Activated effector memory CD4-positive, alpha-beta T cell treated with anti-CD3 and anti-CD28 coated beads, Interleukin-2, amount 50 U/mL, for 16 hours (primary cell): ENCODE results near the gene CDC42SE2.
"Not testable (repeated sequence)": the region's sequence is repeated elsewhere in the genome, so short reads cannot be mapped to it uniquely, and the experiment has no call there.

Source experiments
- DNase-seq: peaks from one replicate; pipeline ENCODE4 v3.0.0-alpha.2; 2020

The CDC42SE2 gene

DNA sequence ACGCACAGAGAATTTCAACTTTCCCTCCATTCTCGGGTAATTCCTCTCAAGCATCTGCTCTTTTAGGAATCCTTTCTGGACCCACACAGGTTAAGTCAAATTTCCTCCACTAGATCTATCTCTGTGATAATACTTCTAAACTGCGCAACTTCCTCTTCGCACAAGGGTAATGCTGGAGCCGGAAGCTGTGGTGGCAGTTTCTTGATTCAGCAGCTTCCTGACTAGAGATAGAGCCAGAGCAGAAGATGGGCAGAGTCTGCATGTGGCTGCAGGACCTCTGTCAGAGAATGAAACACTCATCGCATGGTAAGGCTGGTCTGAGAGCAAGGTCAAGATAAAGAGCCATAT is 11.1 kb upstream of the CDC42SE2 start:
- DNase-seq, result peak; percentile 92

DNA sequence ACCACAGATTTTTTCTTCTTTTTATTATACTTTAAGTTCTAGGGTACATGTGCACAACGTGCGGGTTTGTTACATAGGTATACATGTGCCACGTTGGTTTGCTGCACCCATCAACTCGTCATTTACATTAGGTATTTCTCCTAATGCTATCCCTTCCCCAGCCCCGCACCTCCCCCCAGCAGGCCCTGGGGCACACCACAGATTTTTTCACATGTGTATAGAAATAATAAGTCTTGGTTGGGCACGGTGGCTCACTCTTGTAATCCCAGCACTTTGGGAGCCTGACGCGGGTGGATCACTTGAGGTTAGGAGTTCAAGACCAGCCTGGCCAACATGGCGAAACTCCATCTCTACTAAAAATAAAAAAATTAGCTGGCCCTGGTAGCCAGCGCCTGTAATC is 9.8 kb upstream of the CDC42SE2 start:
- peak; percentile 69 for DNase-seq

DNA sequence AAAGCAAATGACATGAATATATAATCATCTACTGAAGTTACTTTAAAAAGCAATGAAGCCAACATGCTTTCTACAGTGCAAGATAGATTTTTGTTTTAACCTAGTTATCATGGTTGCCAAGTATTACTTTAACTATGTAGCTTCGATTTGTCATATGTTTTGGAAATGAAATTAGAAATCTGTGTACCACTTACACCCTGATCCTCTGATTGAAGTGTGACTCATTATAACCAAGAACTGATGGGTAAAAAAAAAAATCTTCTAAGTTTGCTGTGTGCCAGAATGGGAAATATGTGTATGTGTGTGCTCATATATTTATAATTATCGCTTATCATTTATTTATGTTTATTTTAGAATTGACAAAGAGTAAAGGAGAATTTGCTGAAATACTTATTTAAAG is 9.1 kb upstream of the CDC42SE2 start:
- DNase-seq, result no peak

DNA sequence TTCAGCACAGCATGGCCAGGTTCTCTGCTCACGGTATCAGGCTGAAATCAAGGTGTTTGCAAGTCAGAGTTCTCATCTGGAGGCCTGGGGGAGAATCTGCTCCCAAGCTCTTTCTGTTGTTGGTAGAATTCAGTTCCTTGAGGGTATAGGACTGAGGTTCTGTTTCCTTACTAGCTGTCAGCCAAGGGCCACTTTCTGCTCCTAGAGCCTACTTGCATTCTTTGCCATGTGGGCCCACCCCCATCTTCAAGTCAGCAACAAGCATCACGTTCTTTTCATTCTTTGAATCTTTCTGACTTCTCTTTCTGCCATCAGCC is 7.4 kb upstream of the CDC42SE2 start:
- no peak for DNase-seq

DNA sequence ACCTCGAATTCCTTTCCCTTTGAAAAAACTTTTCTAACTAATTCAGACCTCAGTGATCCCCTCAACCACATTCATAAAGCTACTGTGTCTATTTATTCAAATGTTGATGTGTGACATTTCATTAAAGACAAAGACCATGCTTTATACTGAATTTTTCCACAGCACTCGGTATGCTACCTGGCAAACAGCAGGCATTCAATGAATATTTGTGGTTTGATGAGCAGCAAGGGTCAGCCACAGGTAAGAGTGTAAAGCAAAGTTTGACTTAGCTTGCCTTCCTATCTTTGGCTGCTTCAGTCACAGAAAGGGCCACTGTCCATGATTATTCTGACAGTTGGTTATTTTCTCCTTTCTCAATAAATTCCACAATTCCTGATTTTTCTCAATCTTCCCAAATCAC is 5.1 kb upstream of the CDC42SE2 start:
- no peak for DNase-seq

DNA sequence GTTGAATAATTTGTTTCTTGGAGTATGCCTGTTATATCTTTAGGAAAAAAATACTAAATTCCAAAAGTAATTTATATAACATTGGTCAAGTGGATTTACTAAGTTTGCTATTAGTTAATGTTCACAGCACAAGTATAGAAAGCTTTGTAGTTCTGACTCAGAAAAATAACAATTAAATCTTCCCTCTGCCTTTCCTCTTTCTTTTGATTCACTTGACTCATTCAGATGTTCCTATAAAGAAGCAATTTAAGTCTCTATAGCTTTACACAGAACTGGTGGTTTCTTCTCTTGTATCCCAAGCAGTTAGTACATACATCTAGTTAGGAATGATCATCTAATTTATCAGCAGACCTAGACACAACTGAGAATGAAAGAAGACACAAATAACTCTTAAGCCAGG is 4.5 kb upstream of the CDC42SE2 start:
- no peak for DNase-seq

DNA sequence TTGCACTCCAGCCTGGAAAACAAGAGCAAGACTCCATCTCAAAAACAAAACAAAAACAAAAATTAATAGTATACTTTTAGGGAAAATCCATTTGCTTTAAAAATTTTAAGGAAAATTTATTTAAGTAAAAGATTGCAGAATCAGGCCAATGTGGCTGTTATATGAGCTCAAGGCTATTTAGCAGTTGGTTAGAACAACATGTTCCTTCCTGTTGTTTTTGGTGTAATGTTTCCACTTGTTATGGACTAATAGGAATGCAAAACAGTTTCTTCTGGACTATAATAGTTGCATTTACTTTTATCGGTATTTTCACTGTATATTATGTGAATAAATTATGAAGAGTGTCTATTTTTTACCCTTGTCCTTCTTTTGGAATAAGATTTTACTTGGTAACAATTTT is 3.0 kb upstream of the CDC42SE2 start:
- DNase-seq, result no peak

DNA sequence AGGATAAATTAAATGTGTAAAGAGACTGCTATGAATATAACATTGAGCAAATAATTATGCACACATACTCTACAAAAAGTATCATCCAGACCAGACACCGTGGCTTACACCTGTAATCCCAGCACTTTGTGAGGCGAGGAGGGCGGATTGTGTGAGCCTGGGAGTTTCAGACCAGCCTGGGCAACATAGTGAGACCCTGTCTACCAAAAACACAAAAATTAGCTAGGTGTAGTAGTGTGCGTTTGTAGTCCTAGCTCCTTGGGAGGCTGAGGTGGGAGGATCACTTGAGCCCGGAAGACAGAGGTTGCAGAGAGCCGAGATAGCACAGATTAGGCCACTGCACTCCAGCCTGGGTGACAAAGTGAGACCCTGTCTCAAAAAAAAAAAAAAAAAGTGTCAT is 2.4 kb upstream of the CDC42SE2 start:
- no peak for DNase-seq

DNA sequence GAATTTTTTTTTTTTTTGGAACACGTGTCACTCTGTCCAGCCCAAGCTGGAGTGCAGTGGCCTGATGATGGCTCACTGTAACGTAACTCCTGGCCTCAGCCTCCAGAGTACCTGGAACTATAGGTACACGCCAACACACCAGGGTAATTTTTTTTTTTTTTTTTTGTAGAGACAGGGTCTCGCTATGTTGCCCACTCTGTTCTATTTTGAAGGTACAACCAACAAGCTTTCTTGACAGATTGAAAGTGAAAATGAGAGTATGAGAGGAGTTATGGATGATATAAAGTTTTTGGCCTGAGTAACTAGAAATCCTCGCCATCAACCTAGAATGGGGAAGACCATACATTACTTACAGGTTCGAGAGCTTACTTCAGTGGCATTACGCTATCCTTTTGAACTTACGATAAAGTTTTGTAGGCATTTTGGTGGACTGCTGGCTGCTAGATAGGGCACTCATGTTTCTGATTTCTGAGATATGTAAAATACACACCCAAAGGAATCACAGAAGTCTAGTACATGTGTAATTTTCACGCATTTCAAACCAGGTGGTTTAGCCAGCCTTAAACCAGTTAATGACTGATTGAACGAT is 806 bp upstream of the CDC42SE2 start:
- no peak for DNase-seq

DNA sequence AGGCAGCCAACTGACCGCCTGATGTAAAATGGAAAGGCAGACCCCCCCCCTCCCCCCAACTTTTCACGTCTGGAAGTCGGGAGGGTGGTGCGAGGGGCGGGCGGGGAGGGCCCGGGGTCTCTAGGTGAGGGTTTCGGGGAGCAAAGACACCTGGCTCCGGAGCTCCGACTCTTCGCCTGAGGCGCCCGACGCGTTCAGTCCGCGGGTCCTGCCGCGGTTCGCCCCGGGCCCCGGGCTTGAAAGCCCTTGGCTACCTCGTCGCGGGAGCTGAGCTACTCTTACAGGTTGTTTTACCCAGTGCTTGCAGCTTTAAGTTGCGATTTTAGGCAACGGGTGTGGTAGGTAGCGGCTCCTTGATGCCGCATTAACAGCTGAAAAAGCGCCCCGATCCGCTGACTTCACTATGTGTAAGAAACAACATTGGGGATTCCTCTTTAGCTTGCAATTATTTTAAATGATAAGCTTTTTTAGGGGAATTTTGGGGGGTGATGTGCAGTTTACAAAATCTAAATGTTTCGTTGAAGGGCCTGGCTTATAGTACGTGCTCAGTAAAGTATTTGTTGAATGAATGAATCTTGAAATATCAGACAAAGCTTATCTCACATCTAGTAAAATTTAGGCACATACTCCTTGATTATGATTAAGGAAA is 722 bp downstream of the CDC42SE2 start:
- peak; percentile 80 for DNase-seq

DNA sequence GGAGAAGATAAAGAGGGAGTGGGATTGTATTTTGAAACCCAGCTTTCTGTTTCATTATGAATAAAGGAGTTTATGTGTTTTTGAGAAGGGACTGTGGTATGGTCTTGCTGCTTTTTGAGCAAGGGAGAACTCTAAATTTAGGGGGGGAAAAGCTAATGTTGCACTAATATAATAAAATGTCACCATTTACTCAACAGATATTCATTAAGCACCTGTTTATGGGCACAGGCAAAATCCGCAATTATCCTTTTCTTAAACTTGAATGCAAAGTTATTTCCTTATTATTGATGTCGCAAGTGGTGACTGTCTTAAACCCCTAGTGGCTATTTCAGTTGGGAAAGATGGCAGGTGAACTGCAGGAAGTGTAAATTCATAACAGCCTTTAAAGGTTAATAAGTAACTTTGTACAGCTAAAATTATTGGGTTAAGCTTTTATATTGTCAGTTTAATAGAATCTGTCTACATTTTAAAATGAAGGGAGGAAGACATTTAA is 1.5 kb downstream of the CDC42SE2 start:
- DNase-seq, result no peak

DNA sequence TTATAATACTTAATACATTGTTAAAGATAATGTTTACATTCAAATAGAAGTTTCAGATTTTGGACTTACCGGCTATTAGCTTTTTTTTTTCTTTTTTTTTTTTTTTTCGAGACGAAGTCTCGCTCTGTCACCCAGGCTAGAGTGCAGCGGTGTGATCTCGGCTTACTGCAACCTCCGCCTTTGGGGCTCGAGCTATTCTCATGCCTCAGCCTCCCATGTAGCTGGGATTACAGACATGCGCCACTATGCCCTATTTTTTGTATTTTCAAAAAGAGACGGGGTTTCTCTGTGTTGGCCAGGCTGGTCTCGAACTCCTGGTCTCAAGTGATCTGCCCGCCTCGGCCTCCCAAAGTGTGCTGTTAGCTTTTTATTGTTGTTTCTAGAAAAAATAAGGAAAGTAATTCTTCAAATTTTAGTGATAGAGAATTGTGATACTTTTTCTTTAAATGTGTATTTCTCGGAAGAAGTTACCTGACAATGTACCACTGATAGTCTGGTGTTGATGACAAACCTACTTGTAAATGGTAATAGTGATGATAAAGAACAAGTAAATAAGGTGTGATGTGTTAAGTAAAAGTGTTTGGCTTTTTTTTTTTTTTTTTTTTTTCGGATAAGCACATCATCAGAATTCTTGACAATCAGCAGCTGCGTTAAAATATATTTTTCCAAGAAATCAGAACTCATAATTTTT is 2.7 kb downstream of the CDC42SE2 start:
- DNase-seq, result peak; percentile 80

DNA sequence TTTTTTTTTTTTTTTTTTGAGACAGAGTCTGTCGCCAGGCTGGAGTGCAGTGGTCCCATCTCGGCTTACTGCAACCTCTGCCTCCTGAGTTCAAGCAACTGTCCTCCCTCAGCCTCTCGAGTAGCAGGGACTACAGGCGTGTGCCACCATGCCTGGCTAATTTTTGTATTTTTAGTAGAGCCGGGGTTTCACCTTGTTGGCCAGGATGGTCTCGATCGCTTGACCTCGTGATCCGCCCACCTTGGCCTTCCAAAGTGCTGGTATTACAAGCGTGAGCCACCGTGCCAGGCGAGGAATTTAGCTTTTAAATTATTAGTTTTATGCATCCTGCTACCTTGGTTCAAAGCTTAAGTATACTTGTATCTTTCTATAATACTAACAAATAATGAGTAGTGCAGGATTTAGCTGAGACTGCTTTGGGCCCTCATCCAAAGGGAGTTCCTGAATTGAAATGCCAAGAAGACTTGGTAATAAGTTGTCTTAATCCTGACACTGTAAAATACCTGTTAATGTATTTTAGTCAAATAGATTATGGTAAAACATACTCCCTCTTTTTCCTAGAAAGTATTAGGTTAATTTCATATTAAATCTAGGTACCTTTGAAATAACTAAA is 5.0 kb downstream of the CDC42SE2 start:
- DNase-seq, result no peak

DNA sequence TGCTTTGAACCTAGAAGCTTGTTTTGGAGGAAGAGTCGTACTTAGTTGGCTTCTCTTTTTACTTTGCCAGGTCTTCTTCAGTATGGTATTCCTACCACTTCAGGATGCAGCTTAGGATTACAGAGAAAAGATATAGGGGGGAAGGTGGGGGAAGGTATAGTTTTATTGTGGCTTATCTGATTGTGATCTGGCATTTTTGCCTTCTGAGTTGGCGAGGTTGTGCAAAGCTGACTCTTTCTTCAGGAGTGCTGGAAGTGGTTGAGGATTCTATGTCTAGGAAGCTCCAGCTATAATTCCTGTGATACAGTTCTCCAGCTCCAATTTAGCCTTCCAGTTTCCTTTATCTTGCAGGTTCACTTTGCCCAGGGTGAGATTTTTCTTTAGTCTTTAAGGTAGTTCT is 7.0 kb downstream of the CDC42SE2 start:
- DNase-seq, result no peak

DNA sequence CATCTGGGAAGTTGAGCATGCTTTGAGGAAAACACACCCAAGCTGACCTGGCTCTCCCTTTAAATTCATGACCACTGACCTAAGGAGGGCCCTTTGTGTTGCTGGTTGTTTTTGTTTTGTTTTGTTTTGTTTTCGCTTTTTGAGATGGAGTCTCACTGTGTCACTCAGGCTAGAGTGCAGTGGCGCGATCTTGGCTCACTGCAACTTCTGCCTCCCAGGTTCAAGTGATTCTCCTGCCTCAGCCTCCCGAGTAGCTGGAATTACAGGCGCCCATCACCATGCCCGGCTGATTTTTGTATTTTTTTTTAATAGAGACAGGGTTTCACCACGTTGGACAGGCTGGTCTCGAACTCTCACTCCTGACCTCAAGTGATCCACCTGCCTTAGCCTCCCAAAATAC is 8.0 kb downstream of the CDC42SE2 start:
- DNase-seq, result not testable (repeated sequence)

DNA sequence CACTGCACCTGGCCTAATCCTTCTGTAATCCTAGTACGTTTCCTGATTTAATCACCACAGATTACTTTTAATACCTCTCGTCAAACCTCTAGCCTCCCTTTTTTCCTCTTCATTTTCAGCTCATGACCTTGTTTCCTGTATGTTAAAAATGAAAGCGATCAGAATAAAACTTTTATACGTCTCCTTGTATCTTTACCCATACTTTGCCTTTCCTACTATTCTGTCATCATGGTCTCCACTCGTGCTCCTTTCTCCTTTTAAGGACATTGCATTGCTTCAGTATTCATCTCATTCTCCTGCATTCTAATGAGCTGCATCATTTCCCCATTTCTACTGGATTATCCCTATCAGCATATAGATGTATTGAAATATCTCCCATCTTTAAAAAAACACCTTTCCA is 8.5 kb downstream of the CDC42SE2 start:
- DNase-seq, result no peak

DNA sequence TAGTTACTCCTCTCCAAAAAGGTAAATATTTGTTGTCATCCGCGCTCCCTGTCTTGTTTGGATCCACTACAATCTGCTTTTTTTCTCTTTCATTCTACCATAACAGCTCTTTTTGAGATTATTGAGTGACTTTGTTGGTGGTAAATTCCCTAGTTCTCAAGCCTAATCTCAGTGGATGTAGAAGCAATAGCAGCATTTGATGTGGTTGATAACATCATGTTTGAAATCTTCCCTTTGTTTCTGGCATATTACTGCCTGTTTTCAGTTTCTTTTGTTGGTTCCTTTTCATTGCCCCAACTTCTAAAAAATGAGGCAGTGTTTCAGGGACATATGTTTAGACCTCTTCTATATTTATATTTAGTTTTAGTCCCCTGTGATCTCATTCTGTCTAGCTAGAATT is 8.9 kb downstream of the CDC42SE2 start:
- DNase-seq, result no peak

DNA sequence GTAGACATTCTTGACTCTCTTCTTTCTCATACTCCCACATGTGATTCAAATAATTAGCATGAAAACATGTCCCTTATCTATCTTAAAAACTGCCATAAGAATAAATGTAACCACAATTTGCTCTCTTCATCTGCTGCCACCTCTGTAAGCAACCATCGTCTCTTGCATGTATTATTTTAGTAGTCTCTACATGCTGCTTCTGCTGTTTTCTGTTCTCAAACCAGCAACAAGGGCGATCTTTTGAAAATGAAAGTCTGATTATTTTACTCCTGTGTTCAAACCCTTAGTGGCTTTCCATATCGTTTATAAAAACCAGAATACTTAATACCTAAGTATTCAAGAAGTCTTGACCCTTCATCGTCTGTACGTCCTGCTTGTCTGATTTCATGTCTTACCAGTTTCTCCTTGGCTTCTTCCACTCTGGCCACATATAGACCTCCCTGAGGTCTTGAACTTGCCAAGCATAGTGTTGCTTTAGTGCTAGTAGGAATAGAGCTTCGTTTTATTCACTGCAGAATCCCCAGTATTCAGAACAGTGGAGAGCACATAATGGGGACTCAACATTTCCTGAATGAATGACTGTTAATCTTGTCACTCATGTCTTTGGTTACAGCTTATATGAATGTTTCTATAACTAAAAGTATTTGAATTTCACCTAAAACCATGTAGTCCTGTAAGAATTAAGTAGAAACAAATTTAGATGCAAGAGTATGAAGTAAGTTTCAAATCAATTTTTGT is 10.6 kb downstream of the CDC42SE2 start:
- no peak for DNase-seq

DNA sequence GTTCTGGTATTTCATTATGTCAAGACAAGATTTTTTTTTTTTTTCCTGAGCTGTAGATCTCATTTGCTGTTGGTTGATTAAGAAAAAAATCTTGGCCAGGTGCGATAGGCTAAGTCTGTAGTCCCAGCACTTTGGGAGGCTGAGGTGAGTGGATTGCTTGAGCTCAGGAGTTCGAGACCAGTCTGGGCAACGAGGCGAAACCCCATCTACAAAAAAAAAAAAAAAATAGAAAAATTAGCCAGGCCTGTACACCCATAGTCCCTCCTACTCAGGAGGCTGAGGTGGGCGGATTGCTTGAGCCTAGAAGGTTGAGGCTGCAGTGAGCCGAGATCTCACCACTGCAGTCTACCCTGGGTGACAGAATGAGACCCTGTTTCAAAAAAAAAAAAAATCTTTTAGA is 12.2 kb downstream of the CDC42SE2 start:
- peak; percentile 67 for DNase-seq

DNA sequence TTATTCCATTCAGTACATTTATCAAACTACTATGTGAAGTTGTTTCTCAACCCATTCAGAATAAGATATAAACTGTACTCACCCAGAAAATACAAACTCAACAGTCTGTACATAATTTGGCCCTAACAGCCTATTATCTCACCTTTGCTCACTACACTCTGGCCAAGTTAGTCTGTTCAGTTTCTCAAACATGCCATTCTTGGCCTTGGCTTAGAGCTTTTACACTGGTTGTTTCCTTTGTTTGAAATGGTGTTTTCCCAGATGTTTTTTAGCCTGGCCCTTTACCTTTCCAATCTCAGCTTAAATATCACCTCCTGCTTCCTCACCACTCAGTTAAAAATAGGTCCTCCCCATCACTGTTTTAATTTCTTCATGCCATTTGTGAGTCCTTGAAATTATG is 13.6 kb downstream of the CDC42SE2 start:
- no peak for DNase-seq

DNA sequence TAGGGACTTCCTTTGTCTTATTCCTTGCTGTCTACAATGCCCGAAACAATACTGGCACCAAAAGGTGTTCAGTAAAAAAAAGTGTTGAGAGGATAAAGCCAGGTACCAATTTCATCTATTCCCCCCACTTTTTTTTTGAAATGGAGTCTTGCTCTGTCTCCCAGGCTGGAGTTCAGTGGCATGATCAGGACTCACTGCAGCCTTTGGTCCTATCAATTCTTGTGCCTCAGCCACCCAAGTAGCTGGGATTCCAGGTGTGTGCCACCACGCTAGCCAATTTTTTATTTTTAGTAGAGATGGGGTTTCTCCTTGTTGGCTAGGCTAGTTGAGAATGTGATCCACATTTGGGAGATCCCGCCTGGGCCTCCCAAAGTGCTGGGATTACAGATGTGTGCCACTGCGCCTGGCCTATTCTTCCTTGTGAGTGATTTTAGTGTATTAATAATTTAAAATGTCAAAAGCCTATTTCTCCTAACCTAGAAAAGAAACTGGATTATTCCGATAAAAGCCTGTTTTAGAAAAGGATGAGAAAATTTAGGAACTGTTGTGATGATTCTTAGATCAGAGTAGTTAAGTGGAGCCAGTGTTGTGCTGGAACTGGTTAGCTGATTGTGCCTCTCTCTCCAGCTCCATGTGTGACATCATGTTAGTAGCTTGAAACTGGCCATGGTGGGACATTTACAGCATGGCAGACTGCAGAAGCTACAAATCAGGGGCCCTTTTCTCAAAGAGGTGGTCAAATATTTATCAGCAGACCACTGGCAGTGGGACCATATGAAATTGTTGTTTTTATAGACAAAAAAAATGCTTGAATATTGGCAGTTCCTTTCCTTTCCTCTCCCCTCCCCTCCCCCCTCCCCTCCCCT is 14.3 kb downstream of the CDC42SE2 start:
- DNase-seq, result peak; percentile 63

DNA sequence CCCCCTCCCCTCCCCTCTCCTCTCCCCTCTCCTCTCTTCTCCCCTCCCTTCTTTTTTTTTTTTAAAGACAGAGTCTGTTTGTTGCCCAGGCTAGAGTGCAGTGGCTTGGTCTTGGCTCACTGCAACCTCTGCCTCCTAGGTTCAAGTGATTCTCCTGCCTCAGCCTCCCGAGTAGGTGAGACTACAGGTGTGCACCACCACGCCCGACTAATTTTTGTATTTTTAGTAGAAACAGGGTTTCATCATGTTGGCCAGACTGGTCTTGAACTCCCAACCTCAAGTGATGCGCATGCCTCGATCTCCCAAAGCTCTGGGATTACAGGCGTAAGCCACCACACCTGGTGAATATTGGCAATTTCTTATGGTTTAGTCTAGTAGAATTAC is 14.9 kb downstream of the CDC42SE2 start:
- peak; percentile 65 for DNase-seq

DNA sequence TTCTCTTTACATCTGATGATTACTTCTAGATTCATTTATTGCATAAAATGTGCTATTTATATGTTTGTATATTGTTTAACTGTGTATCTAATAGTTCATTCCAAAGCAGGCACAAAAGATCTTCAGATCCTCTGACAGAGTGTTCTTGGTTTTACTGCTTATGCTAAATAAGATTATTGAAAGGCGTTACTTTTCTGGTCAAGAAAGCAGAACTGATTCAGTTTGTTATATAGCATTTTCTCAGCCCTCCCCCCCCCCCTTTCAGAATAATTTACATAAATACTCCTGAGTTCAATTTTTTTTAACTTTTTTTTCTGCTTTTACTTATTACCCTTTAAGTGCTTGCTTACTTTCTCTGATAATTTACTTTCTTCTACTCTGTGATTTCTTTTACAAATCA is 15.4 kb downstream of the CDC42SE2 start:
- DNase-seq, result no peak
